Stimulated activated CD4-positive, alpha-beta T cell treated with anti-CD3 and anti-CD28 coated beads, TNF-alpha, amount 100 ng/mL, for 1 hour (primary cell): Measurements from ENCODE around the gene ARNT2.

Source experiments
- DNase-seq, 3 donors: peaks; one replicate each; pipeline ENCODE4 v3.0.0-alpha.2; 2020; ENCODE audit warnings: low read depth in 3 of 3, low spot score in 1 of 3

Gene ARNT2

GRCh38 chr15:80489030-80489594 is 84.9 kb downstream of the ARNT2 start:
- no peak for DNase-seq

DNA sequence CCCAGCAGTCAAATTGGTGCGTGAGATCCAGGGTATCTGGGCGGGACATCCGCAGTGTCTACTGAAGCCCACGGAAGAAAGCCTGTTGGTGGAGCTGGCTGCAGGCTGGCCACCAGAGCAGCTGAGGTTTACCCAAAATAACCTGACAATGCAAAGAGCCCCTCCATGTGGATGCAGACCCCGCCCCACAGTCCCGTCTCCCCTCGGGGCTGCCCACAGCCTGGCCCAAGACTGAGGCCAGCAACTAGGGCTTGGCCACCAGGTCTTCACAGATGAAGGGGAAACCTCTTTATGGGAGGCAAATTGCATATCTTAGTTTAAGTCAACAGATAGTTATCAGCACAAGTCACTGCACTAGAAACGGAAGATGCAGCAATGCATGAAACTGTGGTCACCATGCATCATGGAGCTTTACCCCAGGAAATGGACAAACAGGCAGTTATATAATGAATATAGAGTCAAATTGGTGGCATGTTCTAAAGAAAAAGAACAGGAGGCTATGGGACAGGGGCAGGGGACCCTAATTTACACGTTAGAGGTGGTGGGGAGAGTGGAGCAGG is 86.3 kb downstream of the ARNT2 start:
- no peak for DNase-seq

- no peak for DNase-seq
Observed at GRCh38 chr15:80491163-80491847, 87.1 kb downstream of the ARNT2 start.

DNA sequence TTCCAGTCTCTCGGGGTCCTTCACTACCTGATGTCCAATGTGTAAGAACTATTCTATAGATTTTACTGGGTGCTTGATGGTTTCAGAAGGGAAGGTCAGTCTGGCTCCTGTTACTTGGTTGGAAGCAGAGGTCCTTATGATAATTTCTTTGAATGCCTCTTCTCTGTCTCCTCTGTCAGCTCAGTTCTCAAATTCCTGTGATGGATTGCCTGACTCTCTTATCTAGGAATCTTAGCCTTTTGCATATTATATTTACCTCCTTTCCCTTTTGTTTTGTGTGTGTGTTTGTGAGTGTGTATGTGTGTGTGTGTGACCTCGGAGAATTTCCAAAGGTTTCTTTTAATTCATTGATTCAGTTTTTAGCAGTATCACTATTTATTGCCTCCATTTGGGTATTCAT is 88.2 kb downstream of the ARNT2 start:
- DNase-seq: no peak

- DNase-seq: no peak
Observed at GRCh38 chr15:80492874-80493273, 88.7 kb downstream of the ARNT2 start.

- no peak for DNase-seq
Observed at GRCh38 chr15:80494351-80494751, 90.2 kb downstream of the ARNT2 start.

DNA sequence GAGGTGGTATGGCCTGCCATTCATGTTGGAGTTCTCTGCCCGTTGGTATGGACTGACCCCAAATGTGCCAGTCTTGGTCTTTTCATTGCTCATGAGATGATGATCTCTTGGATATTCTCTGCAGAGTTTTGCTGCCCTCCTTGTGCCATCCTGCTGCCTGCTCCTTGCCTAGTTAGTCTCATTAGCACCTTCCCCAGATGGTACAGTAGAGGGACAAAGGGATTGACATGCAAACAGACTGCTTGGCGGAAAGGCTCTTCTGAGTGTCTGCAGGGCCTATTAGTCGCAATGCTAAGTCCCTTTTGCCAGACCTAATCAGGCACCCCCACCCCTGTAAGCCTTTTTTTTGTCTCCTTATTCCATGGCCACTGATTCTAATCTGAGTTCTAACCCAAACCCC is 90.6 kb downstream of the ARNT2 start:
- DNase-seq: no peak

- DNase-seq: no peak
Observed at GRCh38 chr15:80495401-80495942, 91.3 kb downstream of the ARNT2 start.

- DNase-seq: no peak
Observed at GRCh38 chr15:80496096-80496495, 91.9 kb downstream of the ARNT2 start.

- DNase-seq: no peak
Observed at GRCh38 chr15:80497221-80497620, 93.0 kb downstream of the ARNT2 start.

DNA sequence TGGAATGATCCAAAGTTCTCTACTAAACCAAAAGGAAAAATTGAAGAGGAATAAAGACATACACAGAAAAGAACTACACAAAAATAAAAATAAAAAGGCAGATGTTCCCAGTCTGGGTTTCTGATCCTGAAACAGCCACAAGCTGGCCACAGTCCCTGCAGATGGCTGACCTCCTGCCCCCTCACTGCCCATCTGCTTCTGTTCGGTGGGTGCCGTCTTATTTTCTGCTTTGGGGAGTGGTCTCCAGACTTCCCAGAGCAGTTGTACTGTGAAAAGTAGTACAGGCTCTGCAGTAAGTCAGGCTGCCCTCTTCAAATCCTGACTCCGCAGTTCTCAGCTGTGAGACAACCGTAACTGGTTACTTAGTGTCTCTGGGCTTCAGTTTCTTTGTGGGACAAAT is 94.5 kb downstream of the ARNT2 start:
- no peak for DNase-seq

DNA sequence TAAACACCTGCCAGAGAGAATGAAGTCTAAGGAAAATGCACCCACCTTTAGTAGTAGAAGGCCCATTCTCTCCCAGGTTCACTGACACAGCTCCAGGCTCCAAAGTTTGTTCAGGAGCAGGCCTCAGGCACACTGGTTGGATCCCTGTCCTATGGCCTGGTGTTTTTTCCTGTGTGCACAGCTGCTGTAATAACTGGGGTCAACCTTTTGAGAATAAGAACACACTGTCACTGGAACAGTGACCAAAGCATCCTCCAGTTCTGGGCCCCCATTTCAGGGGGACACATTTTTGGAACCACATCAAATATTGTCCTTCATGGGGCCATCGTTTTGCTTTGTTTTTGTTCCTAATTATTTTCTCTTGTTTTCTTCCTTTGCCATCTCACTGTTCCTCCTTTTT is 95.8 kb downstream of the ARNT2 start:
- DNase-seq: no peak

DNA sequence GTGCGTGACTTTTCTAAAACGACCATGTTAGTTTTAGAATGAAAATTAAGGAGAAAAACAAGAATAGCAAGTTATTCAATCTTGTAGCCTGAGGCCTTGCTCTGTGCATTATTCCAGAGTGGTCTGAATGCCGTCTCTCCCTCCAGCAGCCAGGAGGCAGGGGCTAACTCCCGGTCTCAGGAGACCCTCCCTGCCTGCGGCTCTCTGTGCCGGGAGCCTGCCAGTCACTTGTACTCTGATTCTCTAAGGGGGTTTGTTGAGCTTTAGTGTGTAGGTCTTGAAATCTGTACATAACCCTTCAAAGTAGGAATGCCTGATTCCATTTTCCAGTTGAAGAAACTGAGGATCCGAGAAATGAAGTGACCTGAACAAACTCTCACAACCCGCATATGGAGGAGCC is 97.3 kb downstream of the ARNT2 start:
- no peak for DNase-seq

GRCh38 chr15:80502782-80503181 is 98.6 kb downstream of the ARNT2 start:
- no peak for DNase-seq

DNA sequence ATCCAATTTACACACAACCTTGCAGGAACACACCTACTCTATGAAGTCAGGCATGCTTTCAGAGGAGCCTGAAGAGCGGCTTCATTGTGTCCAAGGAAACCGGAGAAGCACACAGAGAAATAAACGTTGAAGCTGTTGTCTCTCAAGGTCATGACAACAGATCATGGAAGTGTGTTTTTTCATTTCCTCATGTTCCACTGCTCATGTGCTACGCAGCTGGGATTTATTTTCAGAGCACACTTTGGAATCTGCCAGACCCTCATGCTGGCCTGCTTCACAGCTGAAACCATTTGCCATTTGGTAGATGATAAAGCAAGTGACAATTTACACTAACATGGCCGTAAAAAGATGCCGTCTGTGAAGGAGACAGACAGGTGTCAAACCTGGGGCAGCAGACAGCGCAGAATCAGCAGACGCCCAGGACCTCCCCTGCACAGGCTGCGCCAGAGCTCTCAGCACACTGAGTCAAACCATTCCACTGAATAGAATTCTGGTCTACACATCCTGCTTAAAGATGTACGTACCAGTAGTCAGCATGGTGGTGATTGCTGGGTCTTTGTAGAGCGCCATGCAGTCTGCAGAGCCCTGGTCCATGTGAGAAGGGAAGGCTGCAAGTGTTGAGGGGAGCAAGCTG is 99.3 kb downstream of the ARNT2 start:
- DNase-seq: no peak

DNA sequence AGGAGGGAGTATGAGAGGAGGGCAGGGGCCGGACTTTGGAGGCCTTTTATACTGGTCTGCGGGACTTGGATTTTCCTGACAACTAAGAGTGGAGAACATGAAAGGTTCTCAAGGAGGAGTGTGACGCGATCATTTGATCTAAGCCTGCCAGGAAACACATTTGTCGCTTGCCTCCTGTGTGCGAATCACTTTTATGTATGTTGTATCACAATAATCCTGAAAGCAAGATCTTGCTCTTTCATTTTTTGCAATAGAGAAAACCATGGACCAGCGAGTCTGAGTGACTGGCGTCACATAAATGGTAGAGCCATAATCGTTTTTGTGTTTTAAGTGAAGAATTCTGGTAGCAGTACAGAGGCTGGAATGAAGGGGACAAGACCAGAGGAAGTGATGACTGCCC is 100.7 kb downstream of the ARNT2 start:
- DNase-seq: no peak

GRCh38 chr15:80506286-80506893 is 102.2 kb downstream of the ARNT2 start:
- no peak for DNase-seq

GRCh38 chr15:80507131-80507530 is 102.9 kb downstream of the ARNT2 start:
- DNase-seq: no peak

GRCh38 chr15:80507638-80508316 is 103.6 kb downstream of the ARNT2 start:
- no peak for DNase-seq

DNA sequence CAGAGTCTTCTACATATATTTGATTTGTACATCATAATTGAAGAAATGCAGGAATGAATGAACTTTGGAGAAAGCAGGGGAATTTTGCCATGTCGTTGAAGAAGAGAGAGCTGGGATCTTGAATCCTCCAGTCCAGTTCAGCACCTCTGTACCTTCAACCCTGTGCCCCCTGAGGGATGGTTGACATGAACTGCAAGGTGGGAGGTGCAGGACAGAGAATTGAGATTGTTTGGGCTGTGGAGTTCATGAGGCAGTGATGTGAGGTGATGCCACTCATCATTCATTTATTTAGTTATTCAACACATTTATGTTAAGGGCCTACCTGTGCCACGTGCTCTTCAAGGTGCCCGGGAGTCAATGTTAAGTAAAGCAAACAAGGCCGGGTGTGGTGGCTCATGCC is 104.6 kb downstream of the ARNT2 start:
- DNase-seq: no peak

DNA sequence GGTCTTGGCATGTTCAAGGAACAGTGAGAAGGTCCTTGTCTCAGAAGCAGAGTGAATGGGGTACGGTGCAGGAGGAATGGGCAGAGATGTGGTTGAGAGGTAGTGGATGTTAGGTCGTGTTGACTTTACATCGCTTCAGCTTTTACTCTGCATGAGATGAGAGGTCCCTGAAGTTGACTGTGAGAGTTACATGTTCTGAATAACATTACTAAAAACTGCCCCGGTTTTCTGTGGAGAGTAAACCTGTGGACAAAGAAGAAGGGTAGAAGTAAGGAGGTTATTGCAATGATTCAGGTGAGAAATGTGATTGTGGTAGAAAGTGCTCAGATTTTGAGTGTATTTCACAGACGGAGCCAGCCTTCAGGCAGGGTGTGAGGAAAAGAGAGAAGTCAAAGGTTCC is 105.6 kb downstream of the ARNT2 start:
- no peak for DNase-seq
